Endothelial cell of umbilical vein (primary cell): ENCODE results near the gene AP1G1. TPM values are rescaled to one million over a fixed set of nuclear protein-coding genes. Genes with fewer than 3 reads are reported as not detected.

ENCODE experiments used
- BruUV-seq: library from RNA; stranded (reverse); fragments of 400-500 nt; replicated peaks from 2 replicates; lab custom pipeline; 2021; lab: Mats Ljungman, UMichigan
- CTCF ChIA-PET: fragments of 300-600, 350-600 bp; sonication (Branson Sonifier 250); formaldehyde crosslinking; loops from one replicate; lab custom pipeline; 2021; ENCODE audit warnings: antibody characterized with exemption, inconsistent platforms; lab: Charles Lee
- POLR2A ChIA-PET: fragments of 300-600, 350-600 bp; sonication (Branson Sonifier 250); formaldehyde crosslinking; loops from one replicate; lab custom pipeline; 2021; ENCODE audit warnings: antibody characterized with exemption, inconsistent platforms; lab: Charles Lee
- DNase-seq: peaks from one replicate; pipeline ENCODE4 v3.0.0-alpha.2; 2011; ENCODE audit warnings: low read depth, low spot score
- FAIRE-seq: peaks from 2 replicates; lab custom pipeline; 2011; peaks lifted over from hg19 to GRCh38; lab: Jason Lieb, UNC
- H2AFZ ChIP-seq: 2 replicates; pipeline ENCODE4 v1.6.0; 2012; ENCODE audit warnings: low read depth, low read length, control low read depth, inconsistent platforms
- H3K27ac ChIP-seq: 2 replicates; pipeline ENCODE4 v1.5.1; 2011; ENCODE audit warnings: low read depth, mild to moderate bottlenecking, control low read depth, low read length, moderate library complexity; ENCODE audit not compliant: insufficient read depth
- H3K27me3 ChIP-seq, 2 experiments: 2 replicates each; pipeline versions ENCODE4 v1.6.0 to v1.6.1; 2011; ENCODE audit warnings: low read length in 2 of 2, mixed read lengths in 1 of 2; ENCODE audit not compliant: control insufficient read depth in 2 of 2, insufficient read depth in 2 of 2
- H3K36me3 ChIP-seq, 2 experiments: 2 replicates in 1 of 2; 3 replicates in 1 of 2; pipeline ENCODE4 v1.5.1; 2011; ENCODE audit warnings: low read length in 2 of 2, mild to moderate bottlenecking in 1 of 2, moderate library complexity in 1 of 2; ENCODE audit not compliant: control insufficient read depth in 2 of 2, insufficient read depth in 2 of 2; ENCODE audit errors: extremely low read depth in 1 of 2
- H3K4me1 ChIP-seq: 3 replicates; pipeline ENCODE4 v1.5.1; 2011; ENCODE audit warnings: mild to moderate bottlenecking, low read length; ENCODE audit not compliant: control insufficient read depth, insufficient read depth; ENCODE audit errors: extremely low read depth
- H3K4me2 ChIP-seq: 2 replicates; pipeline ENCODE4 v1.6.1; 2011; ENCODE audit warnings: low read length, control low read depth, mixed read lengths; ENCODE audit not compliant: insufficient read depth
- H3K4me3 ChIP-seq, 3 experiments: fragments of 200-600 bp in 1 of 3; sonication (generic), shearing (Covaris generic) in 1 of 3; replicated peaks in 1 of 3; 2 replicates each; pipeline ENCODE4 v1.5.1; 2011 to 2016; ENCODE audit warnings: control low read depth in 3 of 3, low read length in 3 of 3, mild to moderate bottlenecking in 2 of 3, inconsistent platforms in 1 of 3, low read depth in 1 of 3, moderate library complexity in 1 of 3; ENCODE audit not compliant: insufficient read depth in 1 of 3
- H3K79me2 ChIP-seq: 2 replicates; pipeline ENCODE4 v1.6.0; 2012; ENCODE audit warnings: low read length, inconsistent platforms; ENCODE audit not compliant: control insufficient read depth, insufficient read depth
- H3K9ac ChIP-seq: replicated peaks from 2 replicates; pipeline ENCODE3; 2011; ENCODE audit warnings: low read length, control low read depth; ENCODE audit not compliant: insufficient read depth; ENCODE audit errors: extremely low read depth
- H3K9me1 ChIP-seq: replicated peaks from 3 replicates; pipeline ENCODE4 v1.6.0; 2011; ENCODE audit warnings: mild to moderate bottlenecking, low read length; ENCODE audit not compliant: control insufficient read depth, insufficient read depth; ENCODE audit errors: extremely low read depth
- H3K9me3 ChIP-seq: replicated peaks from 2 replicates; pipeline ENCODE4 v1.5.1; 2012; ENCODE audit warnings: low read length, inconsistent platforms; ENCODE audit not compliant: control insufficient read depth, insufficient read depth
- H4K20me1 ChIP-seq: replicated peaks from 2 replicates; pipeline ENCODE3; 2011; ENCODE audit warnings: mild to moderate bottlenecking, low read length; ENCODE audit not compliant: control insufficient read depth, insufficient read depth; ENCODE audit errors: extremely low read depth
- CTCF ChIP-seq, 2 donors: IDR thresholded peaks; 1 replicate in 1 of 2; 2 replicates in 1 of 2; pipeline ENCODE4 v1.5.1; 2011; ENCODE audit warnings: low read length in 2 of 2, mild to moderate bottlenecking in 2 of 2, moderate library complexity in 2 of 2, control low read depth in 1 of 2, inconsistent platforms in 1 of 2, low read depth in 1 of 2; ENCODE audit not compliant: insufficient read depth in 1 of 2; ENCODE audit errors: extremely low read depth in 1 of 2
- EZH2 ChIP-seq: IDR thresholded peaks from 2 replicates; pipeline ENCODE4 v1.6.1; 2012; ENCODE audit warnings: borderline replicate concordance, low read depth, mild to moderate bottlenecking, moderate library complexity, low read length, inconsistent platforms; ENCODE audit not compliant: severe bottlenecking
- FOS ChIP-seq: IDR thresholded peaks from 2 replicates; pipeline ENCODE4 v1.6.1; 2011; ENCODE audit warnings: mild to moderate bottlenecking, low read length, moderate library complexity, borderline replicate concordance; ENCODE audit not compliant: insufficient read depth
- GATA2 ChIP-seq: IDR thresholded peaks from 2 replicates; pipeline ENCODE4 v1.7.0; 2011; ENCODE audit warnings: low read depth, mild to moderate bottlenecking, moderate library complexity, mixed read lengths, low read length; ENCODE audit not compliant: insufficient read length, insufficient read depth
- JUN ChIP-seq: IDR thresholded peaks from 2 replicates; pipeline ENCODE4 v1.6.1; 2011; ENCODE audit warnings: borderline replicate concordance, low read depth; ENCODE audit not compliant: insufficient read length, insufficient read depth
- MAX ChIP-seq: IDR thresholded peaks from 2 replicates; pipeline ENCODE4 v1.6.1; 2011; ENCODE audit not compliant: insufficient read depth, insufficient read length
- MYC ChIP-seq: IDR thresholded peaks from one replicate; pipeline ENCODE4 v1.6.1; 2011; ENCODE audit warnings: mild to moderate bottlenecking, low read depth, low read length
- POLR2A ChIP-seq: IDR thresholded peaks from 2 replicates; pipeline ENCODE4 v1.6.1; 2012; ENCODE audit warnings: low read depth, mild to moderate bottlenecking, control low read depth, low read length
- POLR2AphosphoS5 ChIP-seq: IDR thresholded peaks from 2 replicates; pipeline ENCODE4 v1.6.1; 2012; ENCODE audit warnings: low read depth, mild to moderate bottlenecking, control low read depth, low read length, moderate library complexity; ENCODE audit not compliant: insufficient read depth
- dilution Hi-C: fragments of 300-500 bp; cut with MboI; formaldehyde crosslinking; loops from one replicate; pipeline ENCODE4 v1.15.0; 2019; ENCODE audit warnings: low sequenced_read_pairs; ENCODE audit not compliant: extremely low pct_ligation_motif_present
- intact Hi-C: fragments of 100-400 bp; cut with micrococcal nuclease; formaldehyde crosslinking; loops from one replicate; pipeline ENCODE4 v1.10.0; 2022
- polyA plus RNA-seq, 4 experiments: library from polyadenylated mRNA; depleted of rRNA in 3 of 4; stranded (reverse) in 3 of 4; unstranded in 1 of 4; fragments of >200 nt; gene quantifications; 2 replicates each; pipeline versions ENCODE4 v1.2.1 to v1.2.3, GENCODE V29; 2011 to 2012; ENCODE audit warnings: missing spikeins in 1 of 4
- total RNA-seq: library from RNA; stranded (reverse); gene quantifications from 2 replicates; pipeline ENCODE4 v1.2.3, GENCODE V29; 2021

The AP1G1 gene
- total and polyA plus RNA-seq, 2 donors (not counting 3 experiments of a cell fraction or from before 2014, with no cell fraction given): 57.4 to 85.3 TPM

GRCh38 chr16:71758293-71758760 is 50.3 kb downstream of the AP1G1 start:
- Histone ChIP-seq H3K9ac (no peak overlapping the region), H3K4me3 (no peak overlapping the region), H3K9me3 (no peaks in the 10 kb centered on the region), H3K4me1 (peaks cover 12% of the 10 kb centered on the region), H4K20me1 (no peaks in the 10 kb centered on the region), H3K36me3 (peaks cover 17 to 19% of the 10 kb centered on the region in 2 experiments), H3K27me3 (no peaks in the 10 kb centered on the region), H2AFZ (no peak overlapping the region), H3K27ac (no peak overlapping the region), H3K79me2 (no peaks in the 10 kb centered on the region), H3K9me1 (no peaks in the 10 kb centered on the region), H3K4me2 (no peak overlapping the region)
- dilution Hi-C loops: no loop called here
- CTCF ChIA-PET: interaction anchor here (1.5 kb wide), 1 partner anchor 203 kb away, joined by 4 read pairs; no protein-coding TSS in a partner anchor
- no peak for DNase-seq
- BruUV-seq: no TSS peak
- intact Hi-C loops: no loop called here
- POLR2A ChIA-PET: no interaction called here
- no peak for TF ChIP-seq JUN
- TF ChIP-seq MAX: no peak
- no peak for TF ChIP-seq CTCF (IDR thresholded peaks at IDR 0.05; ENCODE audit: extremely low read depth in 1 of 2, insufficient read depth in 1 of 2, low read depth in 1 of 2, low read length in 2 of 2)
- no peak for TF ChIP-seq POLR2A
- no peak for TF ChIP-seq MYC
- no peak for TF ChIP-seq FOS
- TF ChIP-seq GATA2: no peak
- TF ChIP-seq EZH2: no peak
- TF ChIP-seq POLR2AphosphoS5: no peak
- FAIRE-seq: no peak
